Kidney tubule cell (primary cell): Measurements from ENCODE around the gene ULK3.
A peak's percentile ranks its signal among the peaks of the same experiment; 100 is the strongest.

Experiments used
- DNase-seq: peaks from one replicate; pipeline ENCODE4 v3.0.0-alpha.2; 2018; ENCODE audit warnings: low spot score

The ULK3 gene

DNA sequence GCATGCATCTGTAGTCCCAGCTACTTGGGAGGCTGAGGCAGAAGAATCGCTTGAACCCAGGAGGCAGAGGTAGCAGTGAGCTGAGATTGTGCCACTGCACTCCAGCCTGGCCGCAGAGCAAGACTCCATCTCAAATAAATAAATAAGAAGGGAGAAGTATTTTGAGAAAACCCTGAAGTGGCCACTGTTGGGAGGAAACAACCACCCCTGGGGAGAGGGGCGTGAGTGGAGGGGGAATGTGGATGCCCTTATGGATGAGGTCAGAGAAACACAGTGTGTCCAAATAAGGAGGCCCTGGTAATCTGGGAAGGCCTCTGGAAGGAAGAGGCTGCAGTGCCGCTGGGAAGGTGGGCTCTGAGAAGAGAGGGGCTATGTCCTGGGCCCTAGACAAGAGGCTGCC, 20.7 kb downstream of the ULK3 start:
- no peak for DNase-seq

DNA sequence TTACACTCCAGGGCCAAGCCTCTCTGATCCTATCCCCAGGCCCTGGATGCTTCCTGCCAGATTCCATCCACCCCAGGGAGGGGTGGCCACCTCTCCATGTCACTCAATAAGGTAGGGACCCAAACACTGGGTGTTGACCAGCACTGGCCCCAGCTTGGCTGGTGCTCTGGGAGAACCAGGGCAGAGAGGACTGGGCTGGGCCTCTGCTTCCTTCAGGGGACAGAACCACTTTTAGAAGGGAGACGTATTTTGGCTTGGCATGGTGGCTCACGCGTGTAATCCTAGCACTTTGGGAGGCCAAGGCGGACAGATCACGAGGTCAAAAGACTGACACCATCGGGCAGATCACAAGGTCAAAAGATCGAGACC, 21.2 kb downstream of the ULK3 start:
- DNase-seq = no peak

- no peak for DNase-seq
Measured at GRCh38 chr15:74821091-74821789, 21.7 kb downstream of the ULK3 start.

DNA sequence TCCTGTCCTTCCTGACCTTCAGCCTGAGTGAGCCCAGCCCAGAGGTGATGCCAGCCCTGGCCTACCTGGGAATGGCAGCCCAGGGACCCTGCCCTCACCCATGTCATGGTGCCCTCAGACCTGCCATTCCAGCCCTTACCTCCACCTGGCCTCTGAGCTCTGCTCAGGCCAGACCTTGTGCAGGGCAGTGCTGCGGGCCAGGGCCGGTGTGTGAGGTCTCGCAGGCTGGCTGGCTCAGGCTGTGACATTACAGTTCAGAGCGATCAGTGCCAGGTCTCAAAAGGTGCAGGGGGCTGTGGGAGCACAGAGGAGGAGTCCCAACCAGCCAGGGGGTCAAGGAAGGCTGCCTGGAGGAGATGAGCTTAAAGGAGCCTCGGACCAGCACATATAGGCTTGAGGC, 22.9 kb downstream of the ULK3 start:
- no peak for DNase-seq

DNA sequence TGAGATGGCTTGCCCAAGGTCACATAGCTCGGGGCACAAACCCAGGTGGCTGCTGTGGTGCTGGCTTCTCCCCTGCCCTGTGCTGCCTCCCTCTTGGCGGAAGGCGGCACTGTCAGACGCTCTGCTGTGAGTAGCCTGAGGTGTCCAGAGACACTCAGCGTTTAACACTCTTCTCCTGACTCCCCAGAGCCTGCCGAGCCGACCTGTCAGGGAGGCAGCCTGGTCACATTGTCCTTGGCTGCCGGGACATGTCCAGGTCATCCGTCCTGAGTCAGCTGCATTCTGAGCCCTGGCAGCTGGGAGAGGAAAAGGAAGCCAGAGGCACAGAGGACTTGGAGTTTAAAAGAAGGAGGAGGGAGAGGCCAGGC, 25.6 kb downstream of the ULK3 start:
- DNase-seq = peak; percentile 79

GRCh38 chr15:74816624-74817369, 26.2 kb downstream of the ULK3 start:
- DNase-seq = no peak

DNA sequence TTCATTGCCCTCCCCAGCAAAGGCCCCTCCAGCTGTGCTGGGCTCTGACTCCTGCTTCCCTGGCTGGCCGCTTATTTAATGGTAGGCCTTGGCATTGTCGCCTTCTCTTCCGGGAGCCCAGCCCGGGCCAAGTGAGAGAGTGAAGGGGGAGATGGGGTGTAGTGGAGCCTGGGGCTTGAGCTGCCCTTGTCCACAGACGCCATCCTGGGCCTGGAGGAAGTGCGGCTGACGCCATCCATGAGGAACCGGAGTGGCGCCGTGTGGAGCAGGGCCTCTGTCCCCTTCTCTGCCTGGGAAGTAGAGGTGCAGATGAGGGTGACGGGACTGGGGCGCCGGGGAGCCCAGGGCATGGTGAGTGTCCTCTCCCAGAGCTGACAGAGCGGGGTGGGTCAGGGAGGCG, 27.0 kb downstream of the ULK3 start:
- no peak for DNase-seq

GRCh38 chr15:74815121-74815934, 27.6 kb downstream of the ULK3 start:
- DNase-seq = no peak

- no peak for DNase-seq
Measured at GRCh38 chr15:74812533-74812932, 30.4 kb downstream of the ULK3 start, which contains the start of gene LMAN1L. Gene LMAN1L (plus strand): TSS chr15:74812835. CDS start chr15:74812855, 20 bp downstream.

DNA sequence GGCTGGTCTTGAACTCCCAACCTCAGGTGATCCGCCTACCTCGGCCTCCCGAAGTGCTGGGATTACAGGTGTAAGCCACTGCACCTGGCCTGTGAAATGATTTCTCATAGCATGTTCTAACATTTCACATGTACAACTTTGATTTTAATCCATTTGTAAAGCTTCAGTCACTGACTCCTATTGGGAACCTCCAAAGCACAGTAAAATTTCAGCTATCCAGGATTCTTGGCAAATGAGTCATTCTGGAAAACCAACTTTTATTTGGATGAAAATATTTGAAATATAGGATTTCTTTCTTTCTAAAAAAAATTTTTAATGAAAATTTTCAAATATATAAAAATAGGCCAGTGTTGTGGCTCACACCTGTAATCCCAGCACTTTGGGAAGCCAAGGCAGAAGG, 33.0 kb downstream of the ULK3 start:
- no peak for DNase-seq

DNA sequence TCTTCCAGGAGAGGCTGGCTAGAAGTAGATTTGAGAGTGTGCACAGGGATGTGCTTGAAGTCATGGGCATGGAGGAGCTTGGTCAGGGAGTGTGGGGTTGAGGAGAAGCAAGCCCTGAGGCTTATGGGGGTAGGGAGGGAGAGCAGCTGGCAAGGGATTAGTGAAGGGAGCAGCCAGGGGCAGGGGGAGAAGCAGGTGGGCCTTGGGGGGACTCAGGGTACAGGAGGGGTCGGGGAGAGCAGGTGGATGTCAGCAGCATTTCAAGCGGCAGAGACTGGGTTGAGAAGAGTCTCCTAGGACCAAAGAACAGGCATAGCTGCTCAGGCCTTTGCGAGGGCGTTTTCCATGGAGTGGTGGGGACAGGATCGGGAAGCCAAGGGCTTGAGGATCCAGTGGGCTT, 33.7 kb downstream of the ULK3 start:
- DNase-seq = no peak

DNA sequence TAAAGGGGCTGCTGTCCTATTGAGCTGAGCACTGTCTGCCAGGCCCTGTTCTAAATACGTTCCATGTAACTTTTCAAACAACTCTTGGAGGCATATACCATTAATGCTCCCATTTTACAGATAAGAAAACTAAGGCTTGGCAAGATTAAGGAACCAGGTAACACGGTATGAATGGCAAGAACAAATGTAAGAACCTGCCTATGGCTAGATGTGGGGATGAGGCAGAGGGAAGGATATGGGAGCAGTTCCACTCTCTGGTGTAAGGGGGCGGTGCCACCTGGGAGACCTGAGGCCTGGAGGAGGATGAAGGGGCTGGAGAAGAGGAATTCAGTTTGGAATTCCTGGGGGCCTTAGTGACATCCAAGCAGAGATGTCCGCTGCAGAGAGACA, 34.1 kb downstream of the ULK3 start:
- DNase-seq = no peak

DNA sequence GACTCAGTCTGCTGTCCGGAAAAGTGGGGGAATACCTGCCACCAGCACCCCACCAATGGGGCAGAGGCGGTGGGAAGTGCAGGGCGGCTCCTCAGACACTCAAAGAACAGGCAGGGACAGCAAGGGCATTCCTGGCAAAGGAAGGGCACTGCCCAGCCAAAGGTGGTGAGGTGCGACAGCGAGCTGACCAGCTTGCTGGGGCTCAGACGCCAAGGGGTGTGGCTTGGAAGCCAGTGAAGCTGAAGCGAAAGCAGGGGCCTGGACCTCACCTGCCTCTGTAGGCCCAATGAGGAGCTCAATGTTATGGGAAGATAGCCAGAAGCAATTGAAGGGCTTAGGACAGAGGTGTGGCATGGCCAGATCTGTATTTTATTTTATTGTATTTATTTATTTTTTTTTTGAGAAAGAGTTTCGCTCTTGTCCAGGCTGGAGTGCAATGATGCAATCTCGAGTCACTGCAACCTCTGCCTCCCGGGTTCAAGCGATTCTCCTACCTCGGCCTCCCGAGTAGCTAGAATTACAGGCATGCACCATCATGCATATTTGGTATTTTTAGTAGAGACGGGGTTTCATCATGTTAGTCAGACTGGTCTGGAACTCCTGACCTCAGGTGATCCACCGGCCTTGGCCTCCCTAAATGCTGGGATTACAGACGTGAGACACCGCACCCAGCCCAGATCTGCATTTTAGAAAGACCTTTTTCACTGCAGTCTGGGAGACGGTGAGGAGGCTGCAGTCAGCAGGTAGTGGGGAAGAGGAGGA, 34.7 kb downstream of the ULK3 start:
- peak; percentile 63 for DNase-seq

GRCh38 chr15:74807282-74807681, 35.7 kb downstream of the ULK3 start:
- no peak for DNase-seq

GRCh38 chr15:74804935-74805334, 38.0 kb downstream of the ULK3 start:
- no peak for DNase-seq

DNA sequence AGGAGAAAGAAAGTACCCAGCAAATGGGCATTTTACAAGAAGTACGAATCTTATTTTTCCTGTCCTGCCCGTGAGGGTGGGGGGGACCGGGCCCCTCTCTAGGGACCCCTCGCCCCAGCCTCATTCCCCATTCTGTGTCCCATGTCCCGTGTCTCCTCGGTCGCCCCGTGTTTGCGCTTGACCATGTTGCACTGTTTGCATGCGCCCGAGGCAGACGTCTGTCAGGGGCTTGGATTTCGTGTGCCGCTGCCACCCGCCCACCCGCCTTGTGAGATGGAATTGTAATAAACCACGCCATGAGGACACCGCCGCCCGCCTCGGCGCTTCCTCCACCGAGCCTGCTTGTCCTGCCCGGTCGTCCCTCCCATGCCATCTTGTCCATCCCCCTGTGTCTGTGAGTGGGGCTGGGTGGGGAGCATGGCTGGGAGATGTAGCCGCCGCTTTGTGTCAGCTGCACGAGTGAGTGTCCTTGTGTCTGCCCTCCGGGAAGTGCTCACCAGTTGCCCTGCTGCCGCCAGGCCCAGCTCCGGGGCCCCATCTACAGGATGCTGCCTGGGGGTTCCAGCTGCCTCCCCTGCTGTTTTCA, 40.0 kb downstream of the ULK3 start:
- DNase-seq = no peak

DNA sequence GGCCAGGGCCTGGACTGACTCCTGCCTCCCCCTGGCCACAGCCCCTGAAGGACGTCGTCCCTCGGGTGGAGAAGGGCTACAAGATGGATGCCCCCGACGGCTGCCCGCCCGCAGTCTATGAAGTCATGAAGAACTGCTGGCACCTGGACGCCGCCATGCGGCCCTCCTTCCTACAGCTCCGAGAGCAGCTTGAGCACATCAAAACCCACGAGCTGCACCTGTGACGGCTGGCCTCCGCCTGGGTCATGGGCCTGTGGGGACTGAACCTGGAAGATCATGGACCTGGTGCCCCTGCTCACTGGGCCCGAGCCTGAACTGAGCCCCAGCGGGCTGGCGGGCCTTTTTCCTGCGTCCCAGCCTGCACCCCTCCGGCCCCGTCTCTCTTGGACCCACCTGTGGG, 40.7 kb downstream of the ULK3 start:
- DNase-seq = no peak

GRCh38 chr15:74801311-74801997, 41.5 kb downstream of the ULK3 start:
- no peak for DNase-seq

GRCh38 chr15:74800559-74801094, 42.3 kb downstream of the ULK3 start:
- DNase-seq = no peak

DNA sequence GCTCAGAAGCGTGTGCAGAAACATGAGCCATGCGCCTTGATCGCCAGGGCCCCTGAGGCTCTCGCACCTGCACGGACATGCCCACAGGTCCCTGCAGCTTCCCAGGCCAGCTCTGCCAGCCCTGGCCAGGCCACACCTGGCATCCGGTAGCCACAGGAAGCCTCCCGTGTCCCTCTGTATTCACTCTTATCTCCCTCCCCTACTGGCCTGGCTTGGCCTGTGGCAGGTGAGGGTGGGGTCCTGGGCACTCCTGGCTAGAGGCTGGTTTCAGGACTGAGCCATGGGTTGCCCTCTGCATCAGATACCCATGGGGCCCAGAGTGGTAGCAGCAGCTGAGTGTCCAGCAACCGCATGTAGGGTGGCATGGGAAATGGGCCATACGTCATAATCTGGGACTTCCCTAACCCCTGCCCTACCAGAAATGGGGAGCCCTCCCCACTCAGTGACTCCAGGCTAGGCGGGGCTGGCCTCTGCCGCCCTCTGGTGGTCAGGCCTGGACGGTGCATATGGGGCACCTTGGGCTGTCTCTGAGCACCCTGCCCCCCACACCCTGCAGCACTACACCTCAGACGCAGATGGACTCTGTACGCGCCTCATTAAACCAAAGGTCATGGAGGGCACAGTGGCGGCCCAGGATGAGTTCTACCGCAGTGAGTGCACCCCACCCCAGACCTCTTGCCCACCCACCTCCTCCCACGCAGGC, 42.9 kb downstream of the ULK3 start:
- peak; percentile 81 for DNase-seq
